Measurements from ENCODE around the gene LPIN3. TPM values are rescaled to one million over a fixed set of nuclear protein-coding genes. Genes with fewer than 3 reads are reported as not detected.

LPIN3 gene
- total RNA-seq, 2 donors from 2014 or later, result 9.7 to 13.7 TPM

- H3K27me3 ChIP-seq, result no peaks in the 10 kb centered on the region
- H3K4me3 ChIP-seq, result no peak overlapping the region
- peaks cover 16% of the 10 kb centered on the region for H3K36me3 ChIP-seq
- H3K4me1 ChIP-seq, result peaks cover 0 to 19% of the 10 kb centered on the region in 2 donors
- DNase-seq (ENCODE audit: low spot score), result no peak
- H3K9me3 ChIP-seq, result no peaks in the 10 kb centered on the region
- TF ChIP-seq CTCF (IDR thresholded peaks at IDR 0.05), result no peak
- H3K27ac ChIP-seq, result no peak overlapping the region
Measured at GRCh38 chr20:41344477-41344876, 3.9 kb downstream of the LPIN3 start.

DNA sequence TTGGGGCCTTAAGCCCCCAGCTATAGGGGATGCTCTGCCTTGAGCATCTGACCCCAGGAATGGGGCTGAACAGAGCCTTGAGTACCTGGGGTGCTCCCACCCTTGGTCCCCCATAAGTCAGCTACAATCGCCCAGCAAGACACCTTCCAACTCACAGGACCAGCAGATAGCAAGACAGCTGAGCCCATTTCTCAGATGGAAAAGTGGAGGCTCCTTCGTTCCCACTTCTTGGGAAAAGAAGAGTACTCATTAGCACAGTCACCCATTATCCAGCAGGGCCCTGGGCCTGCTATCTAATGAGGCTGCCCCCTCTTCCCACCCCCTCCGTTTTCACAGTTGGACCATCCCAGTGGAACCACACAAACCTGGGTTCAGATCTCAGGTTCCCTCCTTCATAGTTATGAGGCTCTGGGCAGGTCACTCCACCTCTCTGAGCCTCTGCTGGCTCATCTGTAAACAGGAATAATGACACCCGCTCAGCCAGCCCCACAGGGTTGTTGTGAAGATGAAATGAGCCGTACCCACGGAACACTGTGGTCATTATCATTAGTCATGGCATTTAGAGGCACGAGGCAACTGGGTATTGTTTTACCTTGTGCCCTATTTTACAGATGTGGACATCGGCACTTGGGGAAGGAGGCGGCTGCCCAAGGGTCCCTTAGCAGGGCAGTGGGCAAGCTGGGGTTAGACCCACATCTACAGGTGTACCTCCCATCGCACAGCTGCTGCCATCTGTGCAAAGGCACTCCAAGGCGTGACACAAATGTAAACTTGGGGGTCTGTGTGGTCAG lies 4.5 kb downstream of the LPIN3 start:
- Histone ChIP-seq H3K4me3 (no peak overlapping the region), H3K27me3 (no peaks in the 10 kb centered on the region), H3K9me3 (no peaks in the 10 kb centered on the region), H3K36me3 (peaks cover 20% of the 10 kb centered on the region), H3K27ac (no peak overlapping the region), H3K4me1 (peaks cover 0 to 13% of the 10 kb centered on the region in 2 donors)
- TF ChIP-seq CTCF (IDR thresholded peaks at IDR 0.05), result no peak
- no peak for DNase-seq (ENCODE audit: low spot score)

DNA sequence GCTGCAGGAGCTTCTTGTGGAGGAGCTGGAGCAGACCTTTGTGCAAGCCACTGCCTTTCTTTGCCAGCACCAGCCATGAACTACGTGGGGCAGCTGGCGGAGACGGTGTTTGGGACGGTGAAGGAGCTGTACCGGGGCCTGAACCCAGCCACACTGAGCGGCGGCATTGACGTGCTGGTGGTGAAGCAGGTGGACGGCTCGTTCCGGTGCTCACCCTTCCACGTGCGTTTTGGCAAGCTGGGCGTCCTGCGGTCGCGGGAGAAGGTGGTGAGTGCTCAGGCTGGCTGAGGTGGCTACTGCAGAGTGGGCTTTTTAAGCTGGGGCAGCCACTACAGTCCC lies 5.1 kb downstream of the LPIN3 start:
- Histone ChIP-seq H3K4me1 (peaks cover 0 to 9% of the 10 kb centered on the region in 2 donors), H3K9me3 (no peaks in the 10 kb centered on the region), H3K4me3 (no peak overlapping the region), H3K36me3 (peaks cover 22% of the 10 kb centered on the region), H3K27ac (no peak overlapping the region), H3K27me3 (no peaks in the 10 kb centered on the region)
- TF ChIP-seq CTCF (IDR thresholded peaks at IDR 0.05), result no peak
- DNase-seq (ENCODE audit: low spot score), result no peak

- no peaks in the 10 kb centered on the region for H3K27me3 ChIP-seq
- no peaks in the 10 kb centered on the region for H3K4me1 ChIP-seq
- H3K9me3 ChIP-seq, result no peaks in the 10 kb centered on the region
- no peak overlapping the region for H3K27ac ChIP-seq
- H3K4me3 ChIP-seq, result no peak overlapping the region
- no peak for DNase-seq (ENCODE audit: low spot score)
- TF ChIP-seq CTCF (IDR thresholded peaks at IDR 0.05), result no peak
- peaks cover 33% of the 10 kb centered on the region for H3K36me3 ChIP-seq
Measured at GRCh38 chr20:41347523-41348429, 7.2 kb downstream of the LPIN3 start.

DNA sequence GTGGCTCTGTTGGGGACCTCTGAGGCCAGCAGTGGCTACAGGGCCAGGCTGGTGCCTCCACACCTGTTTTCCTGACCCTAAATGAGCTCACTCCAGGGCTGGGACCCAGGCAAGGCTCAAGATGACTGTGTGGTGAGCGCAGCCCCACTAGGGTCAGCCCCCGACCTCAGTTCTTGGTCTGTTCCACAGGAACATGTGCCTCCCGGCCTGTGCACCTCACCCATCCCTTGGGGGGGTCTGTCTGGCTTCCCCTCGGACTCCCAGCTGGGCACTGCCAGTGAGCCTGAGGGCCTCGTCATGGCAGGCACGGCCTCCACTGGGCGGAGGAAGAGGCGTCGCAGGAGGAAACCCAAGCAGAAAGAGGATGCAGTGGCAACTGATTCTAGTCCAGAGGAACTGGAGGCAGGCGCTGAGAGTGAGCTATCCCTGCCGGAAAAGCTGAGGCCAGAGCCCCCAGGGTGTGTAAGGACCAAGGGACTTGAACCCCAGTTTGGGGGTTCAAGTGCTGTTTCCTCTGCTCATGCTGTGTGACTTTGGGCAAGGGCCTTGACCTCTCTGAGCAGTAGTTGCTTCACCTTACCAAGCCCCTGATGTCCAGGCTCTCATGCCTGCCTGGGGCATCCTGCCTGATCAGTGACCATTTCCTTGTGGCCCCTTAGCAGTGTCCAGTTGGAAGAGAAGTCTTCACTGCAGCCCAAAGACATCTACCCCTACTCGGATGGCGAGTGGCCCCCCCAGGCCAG lies 8.0 kb downstream of the LPIN3 start:
- TF ChIP-seq CTCF (IDR thresholded peaks at IDR 0.05), result no peak
- Histone ChIP-seq H3K9me3 (no peaks in the 10 kb centered on the region), H3K4me3 (no peak overlapping the region), H3K36me3 (peaks cover 33% of the 10 kb centered on the region), H3K27me3 (no peaks in the 10 kb centered on the region), H3K27ac (no peak overlapping the region), H3K4me1 (no peaks in the 10 kb centered on the region)
- no peak for DNase-seq (ENCODE audit: low spot score)
